Measurements from ENCODE around the gene PREP.

DNA sequence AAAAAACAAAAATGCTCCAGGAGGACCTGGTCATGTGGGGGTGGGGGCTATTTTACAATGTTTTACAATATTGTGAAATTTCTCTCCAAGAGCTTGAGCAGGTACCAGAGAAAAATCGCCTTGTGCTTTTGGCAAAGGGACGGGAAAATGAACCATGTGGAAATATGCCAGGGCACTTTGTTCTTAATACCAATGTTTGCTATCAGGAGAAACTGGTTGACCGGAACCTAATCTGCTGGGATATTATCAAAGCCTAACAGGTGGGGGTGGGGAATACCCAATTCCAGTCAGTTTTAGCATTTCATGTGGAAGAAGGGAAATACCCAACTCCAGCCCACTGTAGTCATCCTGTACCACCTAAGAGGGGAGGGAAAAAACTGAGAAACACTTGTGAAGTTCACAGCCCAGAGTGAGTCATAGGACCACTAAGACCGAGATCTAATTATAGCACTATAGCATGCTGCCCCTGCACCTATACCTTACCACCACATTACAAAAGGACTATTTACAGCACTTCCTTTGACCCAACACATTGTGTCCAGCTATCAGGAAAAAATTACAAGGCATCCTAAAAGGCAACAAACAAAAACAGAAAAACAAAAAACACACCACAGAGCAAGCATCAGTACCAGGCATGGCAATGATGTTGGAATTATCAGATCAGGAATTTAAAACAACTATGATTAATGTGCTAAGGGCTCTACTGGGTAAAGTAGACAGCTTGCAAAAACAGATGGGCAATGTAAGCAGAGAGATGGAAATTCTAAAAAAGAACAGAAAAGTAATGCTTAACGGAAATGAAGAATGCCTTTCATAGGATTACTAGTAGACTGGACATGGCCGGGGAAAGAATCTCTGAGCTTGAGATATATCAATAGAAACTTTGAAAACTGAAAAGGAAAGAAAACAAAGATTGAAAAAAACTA, 138.9 kb downstream of the PREP start:
- TF ChIP-seq, protein P1, sequence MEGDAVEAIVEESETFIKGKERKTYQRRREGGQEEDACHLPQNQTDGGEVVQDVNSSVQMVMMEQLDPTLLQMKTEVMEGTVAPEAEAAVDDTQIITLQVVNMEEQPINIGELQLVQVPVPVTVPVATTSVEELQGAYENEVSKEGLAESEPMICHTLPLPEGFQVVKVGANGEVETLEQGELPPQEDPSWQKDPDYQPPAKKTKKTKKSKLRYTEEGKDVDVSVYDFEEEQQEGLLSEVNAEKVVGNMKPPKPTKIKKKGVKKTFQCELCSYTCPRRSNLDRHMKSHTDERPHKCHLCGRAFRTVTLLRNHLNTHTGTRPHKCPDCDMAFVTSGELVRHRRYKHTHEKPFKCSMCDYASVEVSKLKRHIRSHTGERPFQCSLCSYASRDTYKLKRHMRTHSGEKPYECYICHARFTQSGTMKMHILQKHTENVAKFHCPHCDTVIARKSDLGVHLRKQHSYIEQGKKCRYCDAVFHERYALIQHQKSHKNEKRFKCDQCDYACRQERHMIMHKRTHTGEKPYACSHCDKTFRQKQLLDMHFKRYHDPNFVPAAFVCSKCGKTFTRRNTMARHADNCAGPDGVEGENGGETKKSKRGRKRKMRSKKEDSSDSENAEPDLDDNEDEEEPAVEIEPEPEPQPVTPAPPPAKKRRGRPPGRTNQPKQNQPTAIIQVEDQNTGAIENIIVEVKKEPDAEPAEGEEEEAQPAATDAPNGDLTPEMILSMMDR (conservative IDR thresholded peaks at IDR 0.05; ENCODE audit: low read length), result no peak
- TF ChIP-seq EZH2phosphoT487 (IDR thresholded peaks at IDR 0.05; ENCODE audit: borderline replicate concordance), result no peak
